Lower lobe of right lung (tissue), 2 donors: ENCODE measurements around the gene FXYD5. TPM values are rescaled to one million over a fixed set of nuclear protein-coding genes. Genes with fewer than 3 reads are reported as not detected.
"Not testable (repeated sequence)": the region's sequence is repeated elsewhere in the genome, so short reads cannot be mapped to it uniquely, and the experiment has no call there.

ENCODE experiments used
- ATAC-seq, 2 donors: fragments of 200-7000 bp; cut with Tn5 transposase; one replicate each; pipeline ENCODE4 v1.9.1; 2020 to 2022; ENCODE audit warnings: mild to moderate bottlenecking in 2 of 2, moderate library complexity in 2 of 2
- DNase-seq: peaks from one replicate; pipeline ENCODE4 v3.0.0-alpha.2; 2020
- H3K27ac ChIP-seq: fragments of 200-600 bp; one replicate; pipeline ENCODE4 v1.8.0; 2022
- H3K27me3 ChIP-seq: fragments of 200-600 bp; one replicate; pipeline ENCODE4 v1.8.0; 2022; ENCODE audit warnings: low read depth
- H3K36me3 ChIP-seq: fragments of 200-600 bp; one replicate; pipeline ENCODE4 v1.8.0; 2022; ENCODE audit warnings: mild to moderate bottlenecking
- H3K4me1 ChIP-seq: fragments of 200-600 bp; one replicate; pipeline ENCODE4 v1.8.0; 2022
- H3K4me3 ChIP-seq: fragments of 200-600 bp; one replicate; pipeline ENCODE4 v1.8.0; 2022; ENCODE audit warnings: mild to moderate bottlenecking
- H3K9me3 ChIP-seq: fragments of 200-600 bp; one replicate; pipeline ENCODE4 v1.8.0; 2022
- CTCF ChIP-seq: fragments of 200-600 bp; IDR thresholded peaks from one replicate; pipeline ENCODE4 v1.8.0; 2022; ENCODE audit warnings: antibody characterized with exemption, mild to moderate bottlenecking
- intact Hi-C: fragments of 100-400 bp; cut with DNase I; formaldehyde crosslinking; loops from one replicate; pipeline ENCODE4 v1.11.0; 2022
- total RNA-seq: library from RNA; stranded (reverse); fragmentation: NEBNext Ultra II Directional; extraction: Animal tissue kit (Norgen Biotek cat#: 25700); gene quantifications from one replicate; pipeline ENCODE4 v1.2.1, GENCODE V29; 2021
- donor health status: DM: no; HTN: yes; CAD: no; lungs with severe emphysema.

The FXYD5 gene
- total RNA-seq, 1 donor from 2014 or later: 152 TPM

DNA sequence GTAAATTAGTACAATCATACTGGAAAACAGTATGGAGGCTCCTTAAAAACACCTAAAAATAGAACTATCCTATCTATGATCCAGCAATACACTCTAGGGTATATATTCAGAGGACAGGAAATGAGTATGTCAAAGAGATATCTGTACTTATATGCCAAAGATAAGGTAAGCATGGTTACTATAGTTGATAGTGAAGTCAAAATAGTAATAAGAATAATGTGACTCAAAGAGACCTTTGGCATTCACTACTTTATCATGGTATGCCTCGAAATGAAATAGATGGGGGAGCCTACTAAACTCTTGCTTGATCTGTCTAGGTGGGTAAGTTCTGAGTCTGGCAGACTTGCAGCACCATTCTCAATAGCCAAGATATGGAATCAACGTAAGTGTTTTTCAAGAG lies 30.3 kb downstream of the FXYD5 start:
- H3K27ac ChIP-seq: no peak overlapping the region
- no peaks in the 10 kb centered on the region for H3K27me3 ChIP-seq
- no peaks in the 10 kb centered on the region for H3K4me1 ChIP-seq
- ATAC-seq (no peak), DNase-seq (no peak)
- intact Hi-C loops: no loop called here
- H3K36me3 ChIP-seq: no peaks in the 10 kb centered on the region
- H3K4me3 ChIP-seq: no peak overlapping the region
- no peak for TF ChIP-seq CTCF
- H3K9me3 ChIP-seq: no peaks in the 10 kb centered on the region

DNA sequence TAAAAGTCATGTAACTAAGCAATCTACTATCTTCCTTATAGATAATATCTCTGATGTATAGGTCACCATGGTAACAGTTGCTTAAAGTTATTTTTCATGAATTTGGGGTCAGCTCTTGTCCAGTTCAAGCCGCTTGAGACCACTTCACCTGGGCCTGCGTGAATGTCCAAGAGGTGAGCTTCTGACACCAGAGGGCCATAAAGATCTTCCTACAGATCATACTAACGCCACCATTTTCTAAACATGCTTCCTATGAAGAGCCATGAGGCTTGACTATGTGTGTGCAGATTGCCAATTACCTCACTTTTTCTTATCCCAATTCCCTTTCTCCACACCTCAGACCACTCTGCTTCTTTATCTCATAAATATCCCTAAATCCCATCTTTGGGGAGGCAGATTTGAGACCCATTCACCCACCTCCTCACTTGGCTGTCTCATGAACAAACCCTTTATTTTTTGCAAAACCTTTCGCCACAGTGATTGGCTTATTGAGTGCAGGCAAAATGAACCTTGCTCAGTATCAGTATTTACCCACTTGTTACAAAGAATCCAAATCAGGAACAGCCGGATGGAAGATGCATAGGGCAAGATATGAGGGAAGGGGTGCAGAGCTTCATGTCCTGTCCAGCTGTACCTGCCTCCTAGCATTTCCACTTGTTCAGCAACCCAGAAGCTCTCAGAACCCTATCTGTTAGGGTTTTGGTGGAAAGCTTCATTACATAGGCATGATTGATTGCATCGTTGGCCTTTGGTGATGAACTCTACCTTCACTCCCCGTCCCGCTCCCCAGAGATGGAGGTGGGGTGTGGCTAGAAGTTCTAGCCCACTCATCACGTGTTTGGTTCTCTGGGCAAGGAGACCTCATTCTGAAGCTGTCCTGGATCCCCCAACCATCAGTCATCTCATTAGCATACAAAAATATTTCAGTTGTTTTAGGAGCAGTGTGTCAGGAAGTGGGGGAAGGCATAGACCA lies 39.8 kb downstream of the FXYD5 start:
- DNase-seq (no peak), ATAC-seq (no peak)
- no peaks in the 10 kb centered on the region for H3K4me1 ChIP-seq
- intact Hi-C loops: no loop called here
- H3K4me3 ChIP-seq: no peak overlapping the region
- H3K27me3 ChIP-seq: no peaks in the 10 kb centered on the region
- H3K27ac ChIP-seq: no peak overlapping the region
- H3K9me3 ChIP-seq: no peaks in the 10 kb centered on the region
- TF ChIP-seq CTCF: peak; percentile 1
- H3K36me3 ChIP-seq: no peaks in the 10 kb centered on the region

GRCh38 chr19:35195830-35196229 lies 41.3 kb downstream of the FXYD5 start:
- no peaks in the 10 kb centered on the region for H3K4me1 ChIP-seq
- ATAC-seq (no peak), DNase-seq (no peak)
- no peaks in the 10 kb centered on the region for H3K9me3 ChIP-seq
- intact Hi-C loops: no loop called here
- no peaks in the 10 kb centered on the region for H3K27me3 ChIP-seq
- H3K36me3 ChIP-seq: no peaks in the 10 kb centered on the region
- H3K27ac ChIP-seq: no peak overlapping the region
- no peak for TF ChIP-seq CTCF
- H3K4me3 ChIP-seq: no peak overlapping the region

- H3K4me1 ChIP-seq, H3K4me3 ChIP-seq, H3K9me3 ChIP-seq, H3K27ac ChIP-seq, ATAC-seq, H3K27me3 ChIP-seq, DNase-seq, H3K36me3 ChIP-seq, intact Hi-C loops: not testable (repeated sequence)
These were observed 42.3 kb downstream of the FXYD5 start for GRCh38 chr19:35196861-35197260.

GRCh38 chr19:35199481-35199880 lies 44.9 kb downstream of the FXYD5 start:
- Histone ChIP-seq H3K36me3 (no peaks in the 10 kb centered on the region), H3K4me3 (no peak overlapping the region), H3K27ac (no peak overlapping the region), H3K27me3 (no peaks in the 10 kb centered on the region), H3K9me3 (no peaks in the 10 kb centered on the region), H3K4me1 (peaks cover 4% of the 10 kb centered on the region)
- no peak for TF ChIP-seq CTCF
- intact Hi-C loops: no loop called here
- no peak for ATAC-seq
- no peak for DNase-seq
